Measurements from ENCODE around the gene MTMR12.
"Not testable (repeated sequence)": the region's sequence is repeated elsewhere in the genome, so short reads cannot be mapped to it uniquely, and the experiment has no call there.

Gene MTMR12

DNA sequence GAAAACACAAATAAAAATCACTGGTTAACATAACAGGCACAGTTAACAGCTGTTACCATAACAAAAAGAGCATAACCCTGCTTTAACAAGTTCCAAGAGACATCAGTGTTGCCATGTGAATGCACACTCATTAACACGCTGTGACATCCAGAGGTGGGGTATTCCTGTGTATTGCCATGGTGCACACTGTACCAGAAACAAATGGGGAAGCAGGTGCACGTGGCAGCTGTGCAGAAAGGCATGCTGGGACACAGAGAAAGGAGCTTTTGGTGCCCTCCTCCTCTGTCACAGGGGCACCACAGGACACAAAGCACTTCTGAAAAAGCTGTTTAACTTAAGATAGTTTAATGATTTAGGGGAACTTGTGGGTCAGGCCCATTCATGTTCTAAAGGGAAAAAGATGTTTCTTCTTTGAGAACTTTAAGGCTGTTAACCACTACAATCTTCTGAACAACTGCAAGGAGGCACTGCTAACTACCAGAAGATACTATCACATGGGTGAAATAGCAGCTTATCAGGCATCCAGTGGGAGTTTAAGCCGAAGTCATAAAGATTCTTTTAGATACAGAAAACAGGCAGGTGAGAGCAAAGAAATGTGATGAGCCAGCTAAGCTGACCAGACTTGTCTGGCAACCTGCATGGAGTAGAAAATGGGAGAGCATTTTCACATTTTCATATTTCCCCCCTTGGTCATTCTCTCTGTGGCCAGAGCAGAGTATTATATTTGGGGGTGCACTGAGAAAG lies 82.2 kb downstream of the MTMR12 start:
- peak; percentile 57 to 65 for DNase-seq

GRCh38 chr5:32229586-32229985 lies 83.2 kb downstream of the MTMR12 start:
- no peak for DNase-seq

DNA sequence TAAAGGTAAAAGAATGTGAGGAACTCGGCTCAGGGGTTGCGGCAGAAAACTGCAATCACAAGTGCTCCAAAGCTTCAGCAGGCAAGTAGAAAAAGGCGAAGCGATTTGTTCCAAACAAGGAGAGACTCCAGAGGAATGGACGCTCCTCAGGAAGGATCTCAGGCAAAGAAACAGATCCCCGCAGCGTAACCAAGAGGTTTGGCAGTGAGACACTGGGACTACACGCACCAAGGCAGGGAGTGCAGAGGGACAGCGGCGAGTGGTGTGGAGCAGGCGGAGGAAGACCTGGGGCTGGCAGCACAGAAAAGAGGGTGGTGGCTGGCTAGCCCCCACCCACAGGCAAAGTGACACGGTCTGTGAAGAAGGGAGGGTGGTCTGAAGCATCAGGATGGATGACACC lies 83.9 kb downstream of the MTMR12 start:
- DNase-seq = no peak

GRCh38 chr5:32225445-32225844 lies 87.3 kb downstream of the MTMR12 start:
- no peak for DNase-seq

DNA sequence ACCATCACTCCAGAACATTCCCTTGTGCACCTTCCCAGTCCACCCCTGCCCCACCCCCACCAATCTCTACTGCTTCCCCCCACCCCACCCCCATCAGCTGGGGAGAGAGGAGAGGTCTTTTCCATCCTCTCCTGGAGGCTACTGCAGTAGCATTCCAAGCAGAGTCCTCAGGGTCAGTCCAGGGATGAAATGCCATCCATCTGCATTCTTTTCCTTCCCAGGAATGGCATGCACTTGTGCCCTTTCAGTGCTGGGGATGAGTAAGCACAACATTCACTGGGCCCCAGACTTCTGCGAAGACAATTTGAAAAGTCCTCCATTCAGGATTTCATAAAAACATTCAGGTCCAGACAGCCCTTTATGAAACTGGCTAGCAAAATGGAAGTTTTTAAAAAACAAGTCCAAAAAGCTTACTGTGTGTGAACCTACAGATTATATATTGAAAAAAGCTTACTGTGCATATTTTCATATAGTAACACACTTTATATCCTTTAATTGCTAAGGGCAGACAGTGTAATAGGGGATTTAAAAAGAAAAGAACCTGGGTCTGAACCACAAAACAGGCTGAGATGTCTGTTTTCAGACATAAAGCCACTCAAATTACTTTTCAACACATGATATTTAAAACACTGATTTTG lies 88.6 kb downstream of the MTMR12 start:
- DNase-seq = no peak

- DNase-seq = no peak
These were observed 89.8 kb downstream of the MTMR12 start for GRCh38 chr5:32222723-32223470.

DNA sequence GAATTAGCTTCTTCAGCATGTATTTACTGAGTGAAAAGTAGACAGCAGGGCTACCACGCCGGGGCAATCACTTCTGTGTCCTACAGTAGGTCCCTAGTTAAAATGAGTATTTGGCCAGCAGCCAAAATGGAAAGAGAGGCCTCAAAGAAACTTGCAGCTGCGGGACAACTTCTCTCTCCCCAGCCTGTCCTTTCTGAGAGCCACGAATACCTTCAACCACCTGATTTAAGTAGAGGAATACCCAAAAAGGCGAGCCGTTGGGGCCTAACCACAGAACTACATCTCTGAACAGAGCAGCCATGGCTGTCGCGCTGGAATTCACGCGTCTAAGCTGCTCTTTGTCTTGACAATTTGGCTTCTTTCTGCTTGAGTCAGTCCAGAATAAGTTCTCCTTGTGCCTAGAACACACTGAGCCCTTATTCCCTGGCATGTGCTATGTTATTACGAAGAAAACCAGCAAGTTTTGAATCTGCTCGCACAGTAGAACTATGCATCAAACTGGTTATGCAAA lies 94.8 kb downstream of the MTMR12 start:
- peak in 1 of 2 donors; percentile 26 for DNase-seq

- not testable (repeated sequence) for DNase-seq
These were observed 98.4 kb downstream of the MTMR12 start for GRCh38 chr5:32214344-32214743.

GRCh38 chr5:32210151-32210550 lies 102.6 kb downstream of the MTMR12 start:
- DNase-seq = no peak

DNA sequence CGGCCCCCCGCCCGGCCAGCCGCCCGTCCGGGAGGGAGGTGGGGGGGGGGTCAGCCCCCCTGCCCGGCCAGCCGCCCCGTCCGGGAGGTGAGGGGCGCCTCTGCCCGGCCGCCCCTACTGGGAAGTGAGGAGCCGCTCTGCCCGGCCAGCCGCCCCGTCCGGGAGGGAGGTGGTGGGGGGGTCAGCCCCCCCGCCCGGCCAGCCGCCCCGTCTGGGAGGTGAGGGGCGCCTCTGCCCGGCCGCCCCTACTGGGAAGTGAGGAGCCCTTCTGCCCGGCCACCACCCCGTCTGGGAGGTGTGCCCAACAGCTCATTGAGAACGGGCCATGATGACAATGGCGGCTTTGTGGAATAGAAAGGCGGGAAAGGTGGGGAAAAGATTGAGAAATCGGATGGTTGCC lies 103.9 kb downstream of the MTMR12 start:
- DNase-seq = not testable (repeated sequence)

DNA sequence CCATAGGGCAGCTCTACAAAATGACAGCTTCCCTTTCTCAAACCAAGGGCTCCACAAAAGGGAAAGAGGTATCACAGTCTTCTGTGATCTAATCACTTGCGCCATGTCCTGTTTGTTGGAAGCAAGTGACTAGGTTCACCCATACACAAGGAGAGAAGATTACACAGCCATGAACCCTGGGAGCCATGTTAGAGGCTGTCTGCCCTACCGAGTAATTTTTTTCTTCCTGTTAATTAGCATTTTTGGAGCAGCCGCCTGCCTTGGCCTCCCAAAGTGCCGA lies 105.4 kb downstream of the MTMR12 start:
- peak; percentile 74 to 83 for DNase-seq

DNA sequence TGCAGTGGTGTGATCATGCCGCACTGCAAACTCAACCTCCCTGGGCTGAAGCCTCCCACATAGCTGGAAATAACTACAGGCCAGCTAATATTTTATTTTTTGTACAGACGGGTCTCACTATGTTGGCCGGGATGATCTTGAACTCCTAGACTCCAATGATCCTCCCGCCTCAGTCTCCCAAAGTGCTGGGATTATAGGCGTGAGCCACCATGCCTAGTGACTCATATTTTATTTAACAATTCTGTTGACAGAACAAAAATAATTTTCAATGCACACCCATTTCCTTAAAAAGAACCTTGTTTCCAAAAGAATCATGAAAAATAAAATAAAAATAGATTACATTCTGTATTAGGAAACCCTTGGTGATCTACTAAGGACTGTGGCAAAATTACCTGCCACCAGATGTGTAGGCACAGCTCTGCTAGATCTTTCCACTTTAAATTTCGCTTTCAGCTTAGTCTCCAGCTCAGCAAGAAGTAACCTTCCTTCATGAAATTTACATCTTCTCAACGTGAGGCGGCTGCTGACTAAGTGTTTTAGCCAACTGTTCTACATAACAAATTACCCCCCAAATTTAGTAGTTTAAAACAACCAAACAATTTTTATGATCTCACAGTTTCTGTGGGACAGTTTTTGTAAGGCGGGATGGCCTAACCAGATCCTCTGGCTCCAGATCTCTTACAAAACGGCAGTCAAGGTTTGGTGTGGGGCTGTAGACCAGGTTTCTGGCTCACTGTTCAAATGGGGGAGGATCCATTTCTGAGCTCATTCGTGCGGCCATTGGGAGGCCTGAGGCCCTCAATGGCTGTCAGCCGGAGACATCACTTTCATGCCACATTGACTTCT lies 106.0 kb downstream of the MTMR12 start:
- DNase-seq = no peak

GRCh38 chr5:32206053-32206452 lies 106.7 kb downstream of the MTMR12 start:
- DNase-seq = no peak

DNA sequence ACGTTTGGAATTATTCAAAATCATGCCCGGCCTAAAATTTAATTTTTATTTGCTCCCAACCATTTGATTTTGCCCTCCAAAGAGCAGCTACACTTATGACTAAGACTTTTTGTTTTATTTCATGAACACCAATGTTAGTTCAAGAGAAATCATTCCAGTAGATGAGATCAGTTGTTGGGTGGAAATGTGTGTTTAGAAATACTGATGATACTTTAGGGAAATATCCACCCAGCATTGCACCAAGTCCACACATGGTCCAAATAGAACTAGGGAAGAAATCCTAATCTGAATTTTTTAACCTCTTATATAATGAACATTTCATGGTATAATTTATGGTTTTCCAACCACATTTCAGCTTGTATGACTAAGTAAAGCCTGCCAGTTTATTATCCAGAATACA lies 110.3 kb downstream of the MTMR12 start:
- peak in 1 of 2 donors; percentile 29 for DNase-seq

GRCh38 chr5:32201122-32201753 lies 111.5 kb downstream of the MTMR12 start:
- DNase-seq = peak; percentile 30 to 56

GRCh38 chr5:32197032-32197431 lies 115.7 kb downstream of the MTMR12 start:
- no peak for DNase-seq

GRCh38 chr5:32195265-32195664 lies 117.5 kb downstream of the MTMR12 start:
- DNase-seq = no peak

GRCh38 chr5:32193591-32193990 lies 119.1 kb downstream of the MTMR12 start:
- peak; percentile 78 for DNase-seq

GRCh38 chr5:32190095-32190494 lies 122.6 kb downstream of the MTMR12 start:
- DNase-seq = no peak

- no peak for DNase-seq
These were observed 125.1 kb downstream of the MTMR12 start for GRCh38 chr5:32187675-32188074.

- peak in 1 of 2 donors; percentile 20 for DNase-seq
These were observed 130.2 kb downstream of the MTMR12 start for GRCh38 chr5:32182463-32183063.

All from inflammatory macrophage (primary cell).